IMR-90 (cell line): Measurements from ENCODE around the gene MBNL3. TPM values are rescaled to one million over a fixed set of nuclear protein-coding genes. Genes with fewer than 3 reads are reported as not detected.

Experiments
- ATAC-seq: fragments of 200-7000 bp; cut with Tn5 transposase; 2 replicates; pipeline ENCODE4 v1.9.1; 2020; ENCODE audit warnings: low read depth, mild to moderate bottlenecking, moderate library complexity
- BruUV-seq: library from RNA; stranded (reverse); fragments of 400-500 nt; replicated peaks from 2 replicates; lab custom pipeline; 2021; lab: Mats Ljungman, UMichigan
- CTCF ChIA-PET: fragments of 300-600 bp; formaldehyde crosslinking; extraction: SDS; loops from one replicate; lab custom pipeline; 2021; ENCODE audit warnings: antibody characterized with exemption; lab: Yijun Ruan, JAX
- POLR2A ChIA-PET: fragments of 300-600 bp; sonication (Branson Sonifier 250); formaldehyde crosslinking; loops from one replicate; lab custom pipeline; 2022; ENCODE audit warnings: antibody characterized with exemption; ENCODE audit not compliant: unreplicated experiment; lab: Charles Lee
- DNase-seq: peaks from one replicate; pipeline ENCODE4 v3.0.0; 2013
- H2AFZ ChIP-seq: replicated peaks from 2 replicates; pipeline ENCODE3; 2013; ENCODE audit warnings: low read length, mild to moderate bottlenecking; ENCODE audit not compliant: poor library complexity
- H2AK5ac ChIP-seq: 2 replicates; pipeline ENCODE4 v1.6.1; 2013; ENCODE audit warnings: low read depth, low read length, inconsistent platforms
- H2AK9ac ChIP-seq: replicated peaks from 2 replicates; pipeline ENCODE3; 2013; ENCODE audit warnings: mild to moderate bottlenecking, low read depth, low read length, moderate library complexity; ENCODE audit not compliant: poor library complexity
- H2BK120ac ChIP-seq: 2 replicates; pipeline ENCODE4 v1.6.1; 2013; ENCODE audit warnings: low read depth, low read length, inconsistent platforms
- H2BK15ac ChIP-seq: 3 replicates; pipeline ENCODE4 v1.6.1; 2013; ENCODE audit warnings: low read depth, low read length, inconsistent platforms
- H2BK20ac ChIP-seq: 2 replicates; pipeline ENCODE4 v1.6.1; 2013; ENCODE audit warnings: low read depth, mild to moderate bottlenecking, inconsistent platforms, low read length, moderate library complexity
- H2BK5ac ChIP-seq: 2 replicates; pipeline ENCODE4 v1.6.1; 2013; ENCODE audit warnings: mild to moderate bottlenecking, low read depth, low read length, inconsistent platforms; ENCODE audit not compliant: poor library complexity, severe bottlenecking
- H3K14ac ChIP-seq: replicated peaks from 2 replicates; pipeline ENCODE4 v1.6.1; 2013; ENCODE audit warnings: low read depth, low read length, inconsistent platforms
- H3K18ac ChIP-seq: 2 replicates; pipeline ENCODE4 v1.6.1; 2013; ENCODE audit warnings: low read depth, low read length, control low read depth
- H3K23ac ChIP-seq: 2 replicates; pipeline ENCODE4 v1.6.1; 2013; ENCODE audit warnings: low read depth, low read length, inconsistent platforms
- H3K27ac ChIP-seq: 2 replicates; pipeline ENCODE4 v1.5.1; 2013; ENCODE audit warnings: mild to moderate bottlenecking, control low read depth, low read length; ENCODE audit not compliant: insufficient read depth
- H3K27me3 ChIP-seq: 2 replicates; pipeline ENCODE4 v1.6.1; 2013; ENCODE audit warnings: low read length; ENCODE audit not compliant: control insufficient read depth, insufficient read depth
- H3K36me3 ChIP-seq: 2 replicates; pipeline ENCODE4 v1.6.1; 2013; ENCODE audit warnings: low read length, mixed read lengths; ENCODE audit not compliant: control insufficient read depth, insufficient read depth
- H3K4ac ChIP-seq: 2 replicates; pipeline ENCODE4 v1.6.1; 2013; ENCODE audit warnings: low read depth, low read length, inconsistent platforms
- H3K4me1 ChIP-seq: 2 replicates; pipeline ENCODE4 v1.6.1; 2013; ENCODE audit warnings: low read length, mixed read lengths; ENCODE audit not compliant: control insufficient read depth, insufficient read depth
- H3K4me2 ChIP-seq: 2 replicates; pipeline ENCODE4 v1.6.1; 2013; ENCODE audit warnings: low read depth, mild to moderate bottlenecking, control low read depth, low read length, moderate library complexity
- H3K4me3 ChIP-seq: 2 replicates; pipeline ENCODE4 v1.5.1; 2013; ENCODE audit warnings: low read depth, mild to moderate bottlenecking, control low read depth, low read length, moderate library complexity; ENCODE audit not compliant: insufficient read depth
- H3K56ac ChIP-seq: 2 replicates; pipeline ENCODE4 v1.6.1; 2013; ENCODE audit warnings: low read length, inconsistent platforms; ENCODE audit not compliant: insufficient read depth; ENCODE audit errors: extremely low read depth
- H3K79me1 ChIP-seq, 2 experiments: 2 replicates each; pipeline ENCODE4 v1.6.1; 2013; ENCODE audit warnings: low read length in 2 of 2, inconsistent platforms in 1 of 2, low read depth in 1 of 2
- H3K9ac ChIP-seq: 2 replicates; pipeline ENCODE4 v1.6.1; 2013; ENCODE audit warnings: low read depth, low read length, control low read depth
- H3K9me1 ChIP-seq: 2 replicates; pipeline ENCODE4 v1.6.1; 2013; ENCODE audit warnings: low read length, inconsistent platforms; ENCODE audit not compliant: insufficient read depth
- H3K9me3 ChIP-seq: 2 replicates; pipeline ENCODE4 v1.6.1; 2013; ENCODE audit warnings: low read length; ENCODE audit not compliant: control insufficient read depth, insufficient read depth
- H4K20me1 ChIP-seq: 2 replicates; pipeline ENCODE4 v1.6.1; 2013; ENCODE audit warnings: low read length, inconsistent platforms; ENCODE audit not compliant: insufficient read depth
- H4K5ac ChIP-seq: 2 replicates; pipeline ENCODE4 v1.6.1; 2013; ENCODE audit warnings: mild to moderate bottlenecking, low read depth, low read length, control low read depth
- H4K8ac ChIP-seq, 2 experiments: 2 replicates each; pipeline ENCODE4 v1.6.1; 2013; ENCODE audit warnings: low read depth in 2 of 2, low read length in 2 of 2, control low read depth in 1 of 2, inconsistent platforms in 1 of 2
- H4K91ac ChIP-seq: 2 replicates; pipeline ENCODE4 v1.6.1; 2013; ENCODE audit warnings: low read depth, low read length, inconsistent platforms; ENCODE audit not compliant: insufficient read depth
- CEBPB ChIP-seq: IDR thresholded peaks from 2 replicates; pipeline ENCODE4 v1.6.1; 2012; ENCODE audit warnings: low read depth, low read length, improper control_type of control experiment
- CHD1 ChIP-seq: IDR thresholded peaks from 2 replicates; pipeline ENCODE4 v1.6.1; 2012; ENCODE audit warnings: low read depth, low read length, improper control_type of control experiment
- FOS ChIP-seq: fragments of 150-350 bp; IDR thresholded peaks from 2 replicates; pipeline ENCODE4 v1.6.1; 2016; ENCODE audit warnings: low read depth, low read length
- MAFK ChIP-seq: IDR thresholded peaks from 2 replicates; pipeline ENCODE4 v1.6.1; 2012; ENCODE audit warnings: low read depth, low read length, improper control_type of control experiment
- MAZ ChIP-seq: IDR thresholded peaks from 2 replicates; pipeline ENCODE4 v1.6.1; 2012; ENCODE audit warnings: low read depth, mild to moderate bottlenecking, low read length, improper control_type of control experiment, moderate library complexity, borderline replicate concordance
- NFE2L2 ChIP-seq: fragments of 150-350 bp; IDR thresholded peaks from 2 replicates; pipeline ENCODE4 v1.6.1; 2016; ENCODE audit warnings: low read depth, mild to moderate bottlenecking, low read length
- POLR2A ChIP-seq: IDR thresholded peaks from 2 replicates; pipeline ENCODE4 v1.6.1; 2012; ENCODE audit warnings: mild to moderate bottlenecking, low read depth, low read length
- RAD21 ChIP-seq: IDR thresholded peaks from 2 replicates; pipeline ENCODE4 v1.6.1; 2012; ENCODE audit warnings: low read length, improper control_type of control experiment
- RCOR1 ChIP-seq: IDR thresholded peaks from 2 replicates; pipeline ENCODE4 v1.6.1; 2012; ENCODE audit warnings: mild to moderate bottlenecking, low read length, improper control_type of control experiment; ENCODE audit not compliant: insufficient replicate concordance
- RFX5 ChIP-seq: IDR thresholded peaks from 2 replicates; pipeline ENCODE4 v1.8.0; 2012; ENCODE audit warnings: low read depth, mild to moderate bottlenecking, low read length, moderate library complexity
- SMC3 ChIP-seq: fragments of 150-350 bp; IDR thresholded peaks from 2 replicates; pipeline ENCODE4 v1.6.1; 2016; ENCODE audit warnings: low read depth, mild to moderate bottlenecking, antibody characterized with exemption, low read length, moderate library complexity
- WGBS, 2 experiments: methylation state at CpG; one replicate each; pipeline versions ENCODE4 v1.1.5 to v1.1.7; 2013; ENCODE audit warnings: missing lambda C conversion rate in 2 of 2; ENCODE audit not compliant: insufficient read length in 1 of 2; ENCODE audit errors: extremely low coverage in 2 of 2; 5-methylcytosine and 5-hydroxymethylcytosine counted together
- dilution Hi-C: fragments of 300-500 bp; cut with HindIII; formaldehyde crosslinking; loops from one replicate; pipeline ENCODE4 v1.14.3; 2018; ENCODE audit warnings: low sequenced_read_pairs; ENCODE audit not compliant: unreplicated experiment
- in situ Hi-C: fragments of 300-500 bp; cut with MboI; formaldehyde crosslinking; loops from 3 replicates; pipeline ENCODE4 v1.14.3; 2019; ENCODE audit warnings: low sequenced_read_pairs, inconsistent platforms, mixed read lengths
- intact Hi-C: fragments of 100-400 bp; cut with micrococcal nuclease; formaldehyde crosslinking; loops from 2 replicates; pipeline ENCODE4 v1.10.0; 2022
- polyA plus RNA-seq, 3 experiments: library from polyadenylated mRNA; depleted of rRNA; stranded (reverse); fragments of >200 nt; gene quantifications; 2 replicates each; pipeline ENCODE4 v1.2.3, GENCODE V29; 2012; ENCODE audit warnings: low replicate concordance in 1 of 3
- total RNA-seq: library from RNA; depleted of rRNA; stranded (reverse); fragments of >200 nt; gene quantifications from 2 replicates; pipeline ENCODE4 v1.2.3, GENCODE V29; 2012
- TF ChIP-seq, protein P1 (sequence below): fragments of 150-350 bp; IDR thresholded peaks from 2 replicates; pipeline ENCODE4 v1.6.1; 2016; ENCODE audit warnings: low read depth, mild to moderate bottlenecking, low read length, moderate library complexity, borderline replicate concordance
- TF ChIP-seq, protein P2 (sequence below): conservative IDR thresholded peaks from 2 replicates; pipeline ENCODE4 v1.5.1; 2012; ENCODE audit warnings: mild to moderate bottlenecking, low read depth, low read length, improper control_type of control experiment

MBNL3 gene
- total and polyA plus RNA-seq, 2 of the 4 experiments (the other 2 are of a cell fraction), result 0.32 to 1.1 TPM

DNA sequence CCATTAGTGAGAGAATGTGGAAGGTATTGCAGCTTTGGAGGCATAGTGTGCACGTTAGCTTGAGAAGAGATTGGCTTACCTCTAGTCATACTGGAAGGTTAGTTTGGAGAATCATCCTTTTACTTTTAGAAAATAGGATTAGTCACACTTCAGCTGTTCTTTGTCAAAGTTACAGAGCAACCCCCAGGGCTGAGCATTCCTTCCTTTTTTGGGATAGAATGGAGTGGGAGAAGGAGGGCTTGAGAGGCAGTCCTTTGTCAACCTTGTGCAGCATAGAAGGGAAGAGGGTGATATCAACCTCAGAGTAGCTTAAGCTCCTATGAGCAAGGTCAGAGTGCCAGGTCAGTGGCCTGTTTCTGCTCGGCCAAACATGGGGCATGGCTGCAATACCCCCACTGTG, 8.6 kb upstream of the MBNL3 start:
- no peak overlapping the region for H2BK20ac ChIP-seq
- no peaks in the 10 kb centered on the region for H4K20me1 ChIP-seq
- WGBS, 2 experiments, result 63% methylated on average over 1 of the region's 2 CpGs; no CpG with 5 or more reads in 1 of the 2 experiments
- H3K9me3 ChIP-seq, result no peaks in the 10 kb centered on the region
- no peak overlapping the region for H4K91ac ChIP-seq
- no peak for ATAC-seq
- H3K4ac ChIP-seq, result no peak overlapping the region
- H3K23ac ChIP-seq, result no peak overlapping the region
- no peak overlapping the region for H2BK120ac ChIP-seq
- H2BK15ac ChIP-seq, result no peak overlapping the region
- H3K36me3 ChIP-seq, result no peaks in the 10 kb centered on the region
- H2BK5ac ChIP-seq, result no peak overlapping the region
- no peak overlapping the region for H4K8ac ChIP-seq
- no peak overlapping the region for H3K9ac ChIP-seq
- POLR2A ChIA-PET, result no interaction called here
- H3K27me3 ChIP-seq, result peaks cover 8% of the 10 kb centered on the region
- H3K79me1 ChIP-seq, result no peaks in the 10 kb centered on the region
- no peak overlapping the region for H3K56ac ChIP-seq
- no peak overlapping the region for H2AFZ ChIP-seq
- in situ Hi-C loops, result no loop called here
- intact Hi-C loops, result no loop called here
- TF ChIP-seq, protein P1, sequence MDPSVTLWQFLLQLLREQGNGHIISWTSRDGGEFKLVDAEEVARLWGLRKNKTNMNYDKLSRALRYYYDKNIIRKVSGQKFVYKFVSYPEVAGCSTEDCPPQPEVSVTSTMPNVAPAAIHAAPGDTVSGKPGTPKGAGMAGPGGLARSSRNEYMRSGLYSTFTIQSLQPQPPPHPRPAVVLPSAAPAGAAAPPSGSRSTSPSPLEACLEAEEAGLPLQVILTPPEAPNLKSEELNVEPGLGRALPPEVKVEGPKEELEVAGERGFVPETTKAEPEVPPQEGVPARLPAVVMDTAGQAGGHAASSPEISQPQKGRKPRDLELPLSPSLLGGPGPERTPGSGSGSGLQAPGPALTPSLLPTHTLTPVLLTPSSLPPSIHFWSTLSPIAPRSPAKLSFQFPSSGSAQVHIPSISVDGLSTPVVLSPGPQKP, result no peak
- TF ChIP-seq POLR2A, result no peak
- no peak for TF ChIP-seq MAZ
- no peak for TF ChIP-seq RAD21
- TF ChIP-seq RCOR1, result no peak
- TF ChIP-seq MAFK, result no peak
- no peak for TF ChIP-seq NFE2L2
- TF ChIP-seq SMC3, result no peak
- no peak for TF ChIP-seq RFX5
- TF ChIP-seq FOS, result no peak
- TF ChIP-seq, protein P2, sequence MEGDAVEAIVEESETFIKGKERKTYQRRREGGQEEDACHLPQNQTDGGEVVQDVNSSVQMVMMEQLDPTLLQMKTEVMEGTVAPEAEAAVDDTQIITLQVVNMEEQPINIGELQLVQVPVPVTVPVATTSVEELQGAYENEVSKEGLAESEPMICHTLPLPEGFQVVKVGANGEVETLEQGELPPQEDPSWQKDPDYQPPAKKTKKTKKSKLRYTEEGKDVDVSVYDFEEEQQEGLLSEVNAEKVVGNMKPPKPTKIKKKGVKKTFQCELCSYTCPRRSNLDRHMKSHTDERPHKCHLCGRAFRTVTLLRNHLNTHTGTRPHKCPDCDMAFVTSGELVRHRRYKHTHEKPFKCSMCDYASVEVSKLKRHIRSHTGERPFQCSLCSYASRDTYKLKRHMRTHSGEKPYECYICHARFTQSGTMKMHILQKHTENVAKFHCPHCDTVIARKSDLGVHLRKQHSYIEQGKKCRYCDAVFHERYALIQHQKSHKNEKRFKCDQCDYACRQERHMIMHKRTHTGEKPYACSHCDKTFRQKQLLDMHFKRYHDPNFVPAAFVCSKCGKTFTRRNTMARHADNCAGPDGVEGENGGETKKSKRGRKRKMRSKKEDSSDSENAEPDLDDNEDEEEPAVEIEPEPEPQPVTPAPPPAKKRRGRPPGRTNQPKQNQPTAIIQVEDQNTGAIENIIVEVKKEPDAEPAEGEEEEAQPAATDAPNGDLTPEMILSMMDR, result no peak
- TF ChIP-seq CEBPB, result no peak
- TF ChIP-seq CHD1, result no peak
- no peak for DNase-seq
- no peaks in the 10 kb centered on the region for H3K4me1 ChIP-seq
- no peak overlapping the region for H2AK5ac ChIP-seq
- no peak overlapping the region for H3K4me2 ChIP-seq
- no peak overlapping the region for H3K18ac ChIP-seq
- H3K4me3 ChIP-seq, result no peak overlapping the region
- H3K14ac ChIP-seq, result no peak overlapping the region
- no peak overlapping the region for H3K27ac ChIP-seq
- no TSS peak for BruUV-seq
- H4K5ac ChIP-seq, result no peak overlapping the region
- no peaks in the 10 kb centered on the region for H3K9me1 ChIP-seq
- dilution Hi-C loops, result no loop called here
- no peak overlapping the region for H2AK9ac ChIP-seq
- CTCF ChIA-PET, result no interaction called here
